ENCODE results near the gene BLOC1S1.

The BLOC1S1 gene

GRCh38 chr12:55694651-55695050, 21.2 kb upstream of the BLOC1S1 start:
- no peak for DNase-seq (ENCODE audit: low read depth in 2 of 2)

GRCh38 chr12:55695349-55695748, 20.5 kb upstream of the BLOC1S1 start:
- DNase-seq (ENCODE audit: low read depth in 2 of 2) = no peak

GRCh38 chr12:55696141-55696540, 19.7 kb upstream of the BLOC1S1 start:
- DNase-seq (ENCODE audit: low read depth in 2 of 2) = no peak

- no peak for DNase-seq (ENCODE audit: low read depth in 2 of 2)
Observed at GRCh38 chr12:55696796-55697462, 18.9 kb upstream of the BLOC1S1 start.

GRCh38 chr12:55697686-55698085, 18.2 kb upstream of the BLOC1S1 start:
- no peak for DNase-seq (ENCODE audit: low read depth in 2 of 2)

- DNase-seq (ENCODE audit: low read depth in 2 of 2) = no peak
Observed at GRCh38 chr12:55698241-55698955, 17.4 kb upstream of the BLOC1S1 start.

GRCh38 chr12:55698965-55699364, 16.9 kb upstream of the BLOC1S1 start:
- no peak for DNase-seq (ENCODE audit: low read depth in 2 of 2)

- DNase-seq (ENCODE audit: low read depth in 2 of 2) = no peak
Observed at GRCh38 chr12:55699471-55700055, 16.3 kb upstream of the BLOC1S1 start.

GRCh38 chr12:55700255-55701018, 15.4 kb upstream of the BLOC1S1 start:
- DNase-seq (ENCODE audit: low read depth in 2 of 2) = no peak

GRCh38 chr12:55702861-55703260, 13.0 kb upstream of the BLOC1S1 start:
- DNase-seq (ENCODE audit: low read depth in 2 of 2) = no peak

GRCh38 chr12:55703288-55703687, 12.6 kb upstream of the BLOC1S1 start:
- no peak for DNase-seq (ENCODE audit: low read depth in 2 of 2)

- no peak for DNase-seq (ENCODE audit: low read depth in 2 of 2)
Observed at GRCh38 chr12:55703901-55704761, 11.7 kb upstream of the BLOC1S1 start.

- no peak for DNase-seq (ENCODE audit: low read depth in 2 of 2)
Observed at GRCh38 chr12:55704824-55705718, 10.8 kb upstream of the BLOC1S1 start.

- DNase-seq (ENCODE audit: low read depth in 2 of 2) = no peak
Observed at GRCh38 chr12:55705782-55706402, 10.0 kb upstream of the BLOC1S1 start.

- DNase-seq (ENCODE audit: low read depth in 2 of 2) = no peak
Observed at GRCh38 chr12:55706568-55707218, 9.2 kb upstream of the BLOC1S1 start.

- DNase-seq (ENCODE audit: low read depth in 2 of 2) = no peak
Observed at GRCh38 chr12:55707219-55707671, 8.6 kb upstream of the BLOC1S1 start.

GRCh38 chr12:55707841-55708694, 7.8 kb upstream of the BLOC1S1 start, which contains the start of gene ITGA7:
TSS of gene ITGA7 (minus strand) at chr12:55707904. CDS start at chr12:55707682, 222 bp downstream.
- peak; percentile 24 to 46 for DNase-seq (ENCODE audit: low read depth in 2 of 2)

- DNase-seq (ENCODE audit: low read depth in 2 of 2) = no peak
Observed at GRCh38 chr12:55708695-55709233, 7.1 kb upstream of the BLOC1S1 start.

Data from stimulated activated CD8-positive, alpha-beta memory T cell treated with anti-CD3 and anti-CD28 coated beads, Interleukin-7, amount 100 ng/mL, for 1 hour (primary cell).